WERI-Rb-1 (cell line): ENCODE results near the gene PRLR.

Experiments used
- DNase-seq: peaks from one replicate; pipeline ENCODE4 v3.0.0-alpha.2; 2020
- H3K27ac ChIP-seq: fragments of 250-450 bp; sonication (Bioruptor Pico); 2 replicates; pipeline ENCODE4 v1.5.1; 2020; ENCODE audit warnings: mild to moderate bottlenecking, moderate library complexity
- H3K27me3 ChIP-seq: fragments of 250-450 bp; sonication (Bioruptor Pico); 2 replicates; pipeline ENCODE4 v1.5.1; 2021; ENCODE audit warnings: mild to moderate bottlenecking, low read depth, moderate library complexity; ENCODE audit not compliant: insufficient read depth, severe bottlenecking
- H3K36me3 ChIP-seq: fragments of 250-450 bp; sonication (Bioruptor Pico); 2 replicates; pipeline ENCODE4 v1.5.1; 2020; ENCODE audit warnings: mild to moderate bottlenecking, moderate library complexity
- H3K4me3 ChIP-seq: 2 replicates; pipeline ENCODE4 v1.5.1; 2011; ENCODE audit warnings: low read depth, mild to moderate bottlenecking, control low read depth, low read length
- H3K9me3 ChIP-seq: fragments of 250-450 bp; sonication (Bioruptor Pico); 2 replicates; pipeline ENCODE4 v1.5.1; 2021; ENCODE audit warnings: mild to moderate bottlenecking, moderate library complexity; ENCODE audit not compliant: severe bottlenecking
- TF ChIP-seq, protein P1 (sequence below): IDR thresholded peaks from 2 replicates; pipeline ENCODE4 v1.5.1; 2011; ENCODE audit warnings: low read depth, mild to moderate bottlenecking, control low read depth, inconsistent platforms, low read length

Gene PRLR

DNA sequence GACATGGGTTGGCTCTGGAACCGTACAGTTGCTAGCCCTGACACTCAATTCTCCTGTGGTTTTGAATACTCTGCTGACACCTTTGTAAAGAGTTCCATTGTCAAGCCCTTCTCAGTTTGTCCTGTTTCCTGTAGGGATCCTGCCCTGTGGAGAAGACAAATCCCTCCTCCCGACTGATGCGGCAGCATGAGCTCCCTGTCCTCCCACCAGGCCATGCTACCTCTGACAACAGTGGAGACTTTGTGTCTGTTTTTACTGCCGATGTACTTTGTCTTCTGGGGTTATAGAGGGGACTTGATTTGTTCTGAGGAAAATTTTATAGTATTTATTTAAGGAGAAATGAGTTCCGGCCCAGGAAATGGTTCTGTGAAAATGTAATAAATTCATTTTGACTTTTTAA lies 57.8 kb downstream of the PRLR start:
- Histone ChIP-seq H3K36me3 (no peaks in the 10 kb centered on the region), H3K27me3 (peaks cover 61% of the 10 kb centered on the region), H3K4me3 (no peak overlapping the region), H3K9me3 (peaks cover 4% of the 10 kb centered on the region), H3K27ac (no peak overlapping the region)
- no peak for DNase-seq
- TF ChIP-seq, protein P1, sequence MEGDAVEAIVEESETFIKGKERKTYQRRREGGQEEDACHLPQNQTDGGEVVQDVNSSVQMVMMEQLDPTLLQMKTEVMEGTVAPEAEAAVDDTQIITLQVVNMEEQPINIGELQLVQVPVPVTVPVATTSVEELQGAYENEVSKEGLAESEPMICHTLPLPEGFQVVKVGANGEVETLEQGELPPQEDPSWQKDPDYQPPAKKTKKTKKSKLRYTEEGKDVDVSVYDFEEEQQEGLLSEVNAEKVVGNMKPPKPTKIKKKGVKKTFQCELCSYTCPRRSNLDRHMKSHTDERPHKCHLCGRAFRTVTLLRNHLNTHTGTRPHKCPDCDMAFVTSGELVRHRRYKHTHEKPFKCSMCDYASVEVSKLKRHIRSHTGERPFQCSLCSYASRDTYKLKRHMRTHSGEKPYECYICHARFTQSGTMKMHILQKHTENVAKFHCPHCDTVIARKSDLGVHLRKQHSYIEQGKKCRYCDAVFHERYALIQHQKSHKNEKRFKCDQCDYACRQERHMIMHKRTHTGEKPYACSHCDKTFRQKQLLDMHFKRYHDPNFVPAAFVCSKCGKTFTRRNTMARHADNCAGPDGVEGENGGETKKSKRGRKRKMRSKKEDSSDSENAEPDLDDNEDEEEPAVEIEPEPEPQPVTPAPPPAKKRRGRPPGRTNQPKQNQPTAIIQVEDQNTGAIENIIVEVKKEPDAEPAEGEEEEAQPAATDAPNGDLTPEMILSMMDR, result no peak

DNA sequence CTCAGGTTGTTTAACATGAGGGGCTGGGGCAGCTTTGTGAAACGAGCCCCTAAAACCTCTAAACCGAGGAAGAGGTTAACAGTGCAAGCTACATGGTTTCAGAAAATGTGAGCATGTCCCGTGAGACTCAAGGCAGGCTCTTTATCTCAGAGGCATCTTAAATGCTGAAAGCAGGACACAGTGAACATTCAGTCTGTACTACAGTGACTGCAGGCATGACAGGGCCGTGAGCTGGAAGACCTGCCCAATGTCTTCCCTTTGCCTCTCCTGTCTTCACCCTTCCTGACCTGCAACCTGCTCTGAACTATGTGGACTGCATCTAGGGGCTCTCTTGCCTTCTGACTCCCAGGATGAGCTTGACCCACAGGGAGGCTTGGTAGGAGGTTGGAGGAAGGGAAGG lies 58.3 kb downstream of the PRLR start:
- Histone ChIP-seq H3K27me3 (peaks cover 58% of the 10 kb centered on the region), H3K36me3 (no peaks in the 10 kb centered on the region), H3K9me3 (peaks cover 4% of the 10 kb centered on the region), H3K27ac (no peak overlapping the region), H3K4me3 (no peak overlapping the region)
- TF ChIP-seq, protein P1, result no peak
- DNase-seq, result no peak

DNA sequence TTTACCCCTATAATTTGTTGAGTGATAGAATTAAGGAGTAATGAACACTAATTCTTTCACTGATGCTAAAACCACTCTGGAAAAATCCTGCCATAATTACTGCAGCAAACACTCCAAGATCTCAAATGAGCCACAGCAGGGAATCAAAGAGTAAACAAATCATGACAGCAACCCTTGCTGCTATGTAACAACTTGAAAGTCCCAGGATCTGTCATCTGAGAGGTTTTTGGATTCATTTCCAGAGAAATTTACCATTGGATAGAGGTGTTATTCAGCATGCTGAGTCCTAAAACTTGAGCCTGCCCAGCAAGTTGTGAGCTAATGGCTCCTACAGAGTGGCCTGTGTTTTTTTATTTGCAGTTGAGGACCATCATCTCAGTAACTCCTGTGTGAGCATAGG lies 59.2 kb downstream of the PRLR start:
- DNase-seq, result no peak

DNA sequence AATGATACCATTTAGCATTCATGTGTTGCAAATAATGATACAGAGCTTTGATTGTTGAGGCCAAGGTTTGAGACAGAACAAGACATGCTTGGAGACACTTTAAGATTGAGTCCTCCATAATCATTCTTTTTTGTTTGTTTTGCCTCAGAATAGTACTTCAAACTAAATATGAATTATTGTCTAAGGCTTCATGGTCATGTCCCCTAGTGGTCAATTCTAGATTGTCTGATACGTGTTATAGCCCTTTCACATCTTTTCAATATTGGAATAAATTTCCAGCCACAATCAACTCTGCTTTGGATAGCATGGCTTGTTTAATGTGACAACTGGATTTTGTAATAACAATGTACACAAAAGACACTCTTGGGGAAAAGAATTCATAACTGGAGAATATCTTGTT lies 64.2 kb downstream of the PRLR start:
- TF ChIP-seq, protein P1, result no peak
- no peak overlapping the region for H3K4me3 ChIP-seq
- no peaks in the 10 kb centered on the region for H3K36me3 ChIP-seq
- H3K9me3 ChIP-seq, result peaks cover 2% of the 10 kb centered on the region
- H3K27me3 ChIP-seq, result peaks cover 60% of the 10 kb centered on the region
- no peak for DNase-seq
- no peak overlapping the region for H3K27ac ChIP-seq

More for the DNA sequence above, 59.2 kb downstream of the PRLR start:
- H3K4me3 ChIP-seq, result no peak overlapping the region
- H3K36me3 ChIP-seq, result no peaks in the 10 kb centered on the region
- H3K9me3 ChIP-seq, result peaks cover 4% of the 10 kb centered on the region
- no peak overlapping the region for H3K27ac ChIP-seq
- H3K27me3 ChIP-seq, result peaks cover 62% of the 10 kb centered on the region
- TF ChIP-seq, protein P1, result no peak

DNA sequence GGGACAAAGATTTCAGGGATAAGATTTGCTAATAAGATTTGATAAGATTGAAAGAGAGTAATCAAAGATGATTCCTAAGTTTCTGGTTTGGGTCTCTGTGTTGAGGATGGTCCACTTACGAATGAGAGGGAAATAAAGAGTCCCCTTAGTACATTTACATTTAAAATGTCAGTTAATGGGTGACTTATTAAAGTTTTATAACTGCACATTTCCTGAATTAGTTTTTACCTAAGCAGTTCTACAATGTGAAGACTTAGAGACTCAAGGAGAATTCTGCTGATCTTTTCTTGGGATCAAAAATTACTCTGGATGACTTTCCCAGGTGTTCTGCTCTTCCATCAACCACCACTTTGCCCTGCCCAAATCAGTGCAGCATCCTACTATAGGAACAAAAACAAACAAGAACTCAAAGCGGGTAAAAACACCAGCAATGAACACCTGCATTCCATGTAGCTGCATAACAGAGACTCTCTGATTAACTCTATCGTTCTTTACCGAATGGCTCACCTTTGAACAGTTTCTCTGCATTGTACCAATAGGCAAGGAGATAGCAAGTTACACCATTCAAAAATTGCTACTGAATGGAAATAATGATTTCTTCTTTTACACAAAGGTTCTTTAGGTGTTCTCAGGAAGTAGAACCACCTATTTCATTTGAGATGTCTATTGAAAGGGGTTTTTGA lies 65.3 kb downstream of the PRLR start:
- Histone ChIP-seq H3K27me3 (peaks cover 64% of the 10 kb centered on the region), H3K9me3 (peaks cover 2% of the 10 kb centered on the region), H3K27ac (no peak overlapping the region), H3K36me3 (no peaks in the 10 kb centered on the region), H3K4me3 (no peak overlapping the region)
- TF ChIP-seq, protein P1, result no peak
- no peak for DNase-seq

DNA sequence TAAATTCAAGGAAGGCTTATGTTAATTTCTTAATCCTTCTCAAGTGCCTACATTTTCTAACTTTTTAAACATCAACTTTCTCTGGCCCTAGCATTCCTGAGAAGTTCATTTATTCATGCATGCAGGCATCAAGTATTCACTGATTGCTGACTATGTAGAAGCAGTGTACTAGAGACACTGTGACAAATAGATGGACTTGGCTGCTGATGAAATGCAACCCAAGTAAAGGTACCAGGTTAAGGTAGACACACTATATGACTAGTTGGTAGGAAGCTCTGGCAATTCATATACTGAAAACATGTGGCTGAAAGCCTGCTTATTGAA lies 66.6 kb downstream of the PRLR start:
- DNase-seq, result no peak
- Histone ChIP-seq H3K36me3 (no peaks in the 10 kb centered on the region), H3K4me3 (no peak overlapping the region), H3K9me3 (peaks cover 2% of the 10 kb centered on the region), H3K27ac (no peak overlapping the region), H3K27me3 (peaks cover 66% of the 10 kb centered on the region)
- TF ChIP-seq, protein P1, result no peak
